GM19193 (cell line): Measurements from ENCODE around the gene KRTAP10-2.
"Not testable (repeated sequence)": the region's sequence is repeated elsewhere in the genome, so short reads cannot be mapped to it uniquely, and the experiment has no call there.

ENCODE experiments used
- POLR2A ChIP-seq: IDR thresholded peaks from 4 replicates; pipeline ENCODE4 v1.6.1; 2011; ENCODE audit not compliant: insufficient read depth, insufficient read length; ENCODE audit errors: extremely low read depth

Gene KRTAP10-2

GRCh38 chr21:44583089-44583799 is 31.9 kb upstream of the KRTAP10-2 start:
- TF ChIP-seq POLR2A, result no peak

- no peak for TF ChIP-seq POLR2A
Measured at GRCh38 chr21:44582055-44582454, 30.8 kb upstream of the KRTAP10-2 start.

- TF ChIP-seq POLR2A, result no peak
Measured at GRCh38 chr21:44581158-44581557, 29.9 kb upstream of the KRTAP10-2 start.

- not testable (repeated sequence) for TF ChIP-seq POLR2A
Measured at GRCh38 chr21:44580231-44580821, 29.0 kb upstream of the KRTAP10-2 start, which contains the start of gene KRTAP10-5. TSS of gene KRTAP10-5 (minus strand) at chr21:44580604. CDS start at chr21:44580578, 26 bp downstream.

- no peak for TF ChIP-seq POLR2A
Measured at GRCh38 chr21:44579833-44580144, 28.5 kb upstream of the KRTAP10-2 start.

- no peak for TF ChIP-seq POLR2A
Measured at GRCh38 chr21:44579056-44579832, 27.9 kb upstream of the KRTAP10-2 start.

- no peak for TF ChIP-seq POLR2A
Measured at GRCh38 chr21:44578371-44579055, 27.2 kb upstream of the KRTAP10-2 start.

- TF ChIP-seq POLR2A, result no peak
Measured at GRCh38 chr21:44576025-44576420, 24.7 kb upstream of the KRTAP10-2 start.

- TF ChIP-seq POLR2A, result no peak
Measured at GRCh38 chr21:44575307-44576024, 24.2 kb upstream of the KRTAP10-2 start.

GRCh38 chr21:44574457-44575306 is 23.4 kb upstream of the KRTAP10-2 start:
- TF ChIP-seq POLR2A, result no peak

- not testable (repeated sequence) for TF ChIP-seq POLR2A
Measured at GRCh38 chr21:44573630-44574456, 22.5 kb upstream of the KRTAP10-2 start, which contains the start of gene KRTAP10-4. TSS of gene KRTAP10-4 (plus strand) at chr21:44573729. CDS start at chr21:44573759, 30 bp downstream.

- no peak for TF ChIP-seq POLR2A
Measured at GRCh38 chr21:44572959-44573583, 21.8 kb upstream of the KRTAP10-2 start.
